Panc1 (cell line): ENCODE data around the gene CFAP53. TPM values are rescaled to one million over a fixed set of nuclear protein-coding genes. Genes with fewer than 3 reads are reported as not detected.
A peak's percentile ranks its signal among the peaks of the same experiment; 100 is the strongest.

Experiments
- ATAC-seq: fragments of 200-7000 bp; cut with Tn5 transposase; 2 replicates; pipeline ENCODE4 v1.9.1; 2020; ENCODE audit warnings: mild to moderate bottlenecking, moderate library complexity
- BruUV-seq: library from RNA; stranded (reverse); fragments of 400-500 nt; replicated peaks from 2 replicates; lab custom pipeline; 2021; lab: Mats Ljungman, UMichigan
- CTCF ChIA-PET: fragments of 300-600 bp; sonication (Branson Sonifier 250); formaldehyde crosslinking; loops from one replicate; lab custom pipeline; 2022; ENCODE audit warnings: antibody characterized with exemption; lab: Charles Lee
- POLR2A ChIA-PET: fragments of 300-600 bp; sonication (Branson Sonifier 250); formaldehyde crosslinking; loops from one replicate; lab custom pipeline; 2022; ENCODE audit warnings: antibody characterized with exemption; lab: Charles Lee
- DNase-seq: peaks from one replicate; pipeline ENCODE4 v3.0.0-alpha.2; 2010; ENCODE audit warnings: low read depth, low spot score
- H3K27ac ChIP-seq: 2 replicates; pipeline ENCODE4 v1.5.1; 2011; ENCODE audit warnings: mild to moderate bottlenecking, low read length, inconsistent platforms
- H3K27me3 ChIP-seq: fragments of 200-500 bp; sonication (Bioruptor generic); 2 replicates; pipeline ENCODE4 v1.6.0; 2014; ENCODE audit warnings: low read length, inconsistent platforms; ENCODE audit not compliant: control insufficient read depth, insufficient read depth
- H3K36me3 ChIP-seq: fragments of 200-500 bp; sonication (Bioruptor generic); 2 replicates; pipeline ENCODE4 v1.5.1; 2014; ENCODE audit warnings: inconsistent platforms, mild to moderate bottlenecking, low read length, moderate library complexity; ENCODE audit not compliant: control insufficient read depth, insufficient read depth
- H3K4me1 ChIP-seq: 2 replicates; pipeline ENCODE4 v1.5.1; 2011; ENCODE audit warnings: inconsistent platforms, mild to moderate bottlenecking, low read length, moderate library complexity; ENCODE audit not compliant: control insufficient read depth, insufficient read depth
- H3K4me3 ChIP-seq, 2 experiments: 2 replicates each; pipeline ENCODE4 v1.5.1; 2011 to 2012; ENCODE audit warnings: low read depth in 2 of 2, low read length in 2 of 2, mild to moderate bottlenecking in 2 of 2, inconsistent platforms in 1 of 2, moderate library complexity in 1 of 2
- H3K9me3 ChIP-seq: fragments of 200-500 bp; sonication (Bioruptor generic); 2 replicates; pipeline ENCODE4 v1.5.1; 2014; ENCODE audit warnings: low read depth, mild to moderate bottlenecking, inconsistent platforms, low read length, moderate library complexity; ENCODE audit not compliant: control insufficient read depth, insufficient read depth
- CTCF ChIP-seq: fragments of 450-650 bp; IDR thresholded peaks from 2 replicates; pipeline ENCODE4 v1.5.1; 2017; ENCODE audit warnings: mild to moderate bottlenecking
- POLR2AphosphoS5 ChIP-seq: IDR thresholded peaks from 2 replicates; pipeline ENCODE4 v1.6.1; 2012; ENCODE audit warnings: mild to moderate bottlenecking, low read depth, low read length, moderate library complexity
- REST ChIP-seq, 2 experiments: IDR thresholded peaks; 2 replicates each; pipeline ENCODE4 v1.6.1; 2011 to 2012; ENCODE audit warnings: low read depth in 2 of 2, control low read depth in 1 of 2, low read length in 1 of 2, mild to moderate bottlenecking in 1 of 2, moderate library complexity in 1 of 2; ENCODE audit not compliant: insufficient read depth in 1 of 2
- SIN3A ChIP-seq: IDR thresholded peaks from 2 replicates; pipeline ENCODE4 v1.6.1; 2012; ENCODE audit warnings: low read depth, mild to moderate bottlenecking, low read length, moderate library complexity, borderline replicate concordance; ENCODE audit not compliant: insufficient read depth
- TCF7L2 ChIP-seq: IDR thresholded peaks from 2 replicates; pipeline ENCODE4 v1.6.1; 2011; ENCODE audit warnings: mild to moderate bottlenecking, low read depth, low read length, inconsistent platforms
- in situ Hi-C: cut with HindIII; loops from 2 replicates; pipeline ENCODE4 v1.10.0; 2016; ENCODE audit warnings: low sequenced_read_pairs, low pct_unique_long_range_greater_than_20kb
- intact Hi-C: fragments of 100-400 bp; cut with micrococcal nuclease; formaldehyde crosslinking; loops from one replicate; pipeline ENCODE4 v1.10.0; 2022; ENCODE audit not compliant: unreplicated experiment
- total RNA-seq: library from RNA; stranded (reverse); gene quantifications from one replicate; pipeline ENCODE4 v1.2.1, GENCODE V29; 2021; ENCODE audit not compliant: unreplicated experiment

The CFAP53 gene
- total RNA-seq, 1 experiment from 2014 or later = 0.23 TPM

DNA sequence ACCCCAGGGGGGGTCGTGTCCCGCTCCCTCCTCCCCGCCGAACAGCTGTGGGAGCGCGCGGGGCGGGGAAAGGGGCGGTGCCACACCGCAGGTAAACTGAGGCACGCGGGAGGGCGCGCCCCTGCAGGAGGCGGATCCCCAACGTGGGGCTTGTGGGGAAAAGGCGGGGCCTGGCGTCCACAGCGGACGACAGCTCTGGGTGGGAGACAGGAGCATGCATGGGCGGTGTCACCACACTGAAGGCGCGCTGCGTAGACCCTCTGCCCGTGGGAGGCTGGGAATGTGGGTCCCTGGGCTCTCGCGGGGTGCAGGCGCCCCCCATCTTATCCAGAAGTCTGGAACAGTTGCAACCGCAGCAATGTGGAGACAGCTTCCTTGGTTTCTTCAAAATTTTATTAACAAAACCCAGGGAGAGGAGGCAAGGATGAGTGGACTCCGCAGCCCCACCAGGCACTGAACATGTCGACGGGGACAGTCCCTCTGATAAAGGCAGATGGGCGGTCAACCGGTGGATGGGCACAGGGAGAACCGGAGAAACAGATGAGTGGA, 15.8 kb upstream of the CFAP53 start:
- DNase-seq (no peak), ATAC-seq (no peak)
- in situ Hi-C loops (no loop called here), intact Hi-C loops (loop anchor here (10.0 kb wide), 1 partner anchor 73 kb away; no protein-coding TSS in a partner anchor)
- POLR2A ChIA-PET = no interaction called here
- H3K4me1 ChIP-seq = peaks cover 8% of the 10 kb centered on the region
- H3K36me3 ChIP-seq = peaks cover 5% of the 10 kb centered on the region
- no TSS peak for BruUV-seq
- H3K27me3 ChIP-seq = no peaks in the 10 kb centered on the region
- CTCF ChIA-PET = interaction anchor here (0.8 kb wide), 1 partner anchor 75 kb away, joined by 4 read pairs; no protein-coding TSS in a partner anchor
- H3K9me3 ChIP-seq = no peaks in the 10 kb centered on the region
- TF ChIP-seq REST (IDR thresholded peaks at IDR 0.05; ENCODE audit: insufficient read depth in 1 of 2, low read depth in 2 of 2, low read length in 1 of 2) = no peak
- no peak for TF ChIP-seq TCF7L2
- TF ChIP-seq CTCF = no peak
- no peak for TF ChIP-seq POLR2AphosphoS5
- TF ChIP-seq SIN3A = no peak
- H3K4me3 ChIP-seq = peak overlapping the region; percentile 88 to 98
- peak overlapping the region; percentile 94 for H3K27ac ChIP-seq

- peak; percentile 63 for TF ChIP-seq POLR2AphosphoS5
- TF ChIP-seq SIN3A = 0 out of 2 replicates have a peak, but pooled peaks have one; percentile 49
- no peak for TF ChIP-seq REST (IDR thresholded peaks at IDR 0.05; ENCODE audit: insufficient read depth in 1 of 2, low read depth in 2 of 2, low read length in 1 of 2)
- TF ChIP-seq TCF7L2 = peak; percentile 69; the same call in 1 of the 2 replicates
- TF ChIP-seq CTCF = no peak
- ChIA-PET CTCF (interaction anchor here (0.8 kb wide), 1 partner anchor 75 kb away, joined by 4 read pairs; no protein-coding TSS in a partner anchor), POLR2A (no interaction called here)
- no peaks in the 10 kb centered on the region for H3K9me3 ChIP-seq
- intact Hi-C loops (loop anchor here (10.0 kb wide), 1 partner anchor 73 kb away; no protein-coding TSS in a partner anchor), in situ Hi-C loops (no loop called here)
- peak; percentile 85 for DNase-seq
- H3K27ac ChIP-seq = peak within 1 kb of the TSS; percentile 94
- H3K4me1 ChIP-seq = peaks cover 8% of the 10 kb centered on the region
- ATAC-seq = peak; percentile 96
- H3K36me3 ChIP-seq = peaks cover 5% of the 10 kb centered on the region
- no TSS peak for BruUV-seq
- peak within 1 kb of the TSS; percentile 88 to 98 for H3K4me3 ChIP-seq
- H3K27me3 ChIP-seq = no peaks in the 10 kb centered on the region
These were observed 15.1 kb upstream of the CFAP53 start, which contains the start of gene MBD1 for GRCh38 chr18:50281295-50281971. TSS of gene MBD1 (minus strand) at chr18:50281523. CDS start at chr18:50279992, 1,531 bp downstream.
